A549 (cell line): ENCODE data around the gene ATF6B. TPM values are rescaled to one million over a fixed set of nuclear protein-coding genes. Genes with fewer than 3 reads are reported as not detected.
A peak's percentile ranks its signal among the peaks of the same experiment; 100 is the strongest.

Experiments used
- ATAC-seq, 2 experiments: fragments of 200-7000 bp in 1 of 2; fragments of >200 bp in 1 of 2; cut with Nextera tagmentation in 1 of 2; cut with Tn5 transposase in 1 of 2; 3 replicates each; pipeline versions ENCODE4 v1.8.0 to v1.9.1; 2018 to 2020; ENCODE audit warnings: mild to moderate bottlenecking in 1 of 2, moderate library complexity in 1 of 2
- CTCF ChIA-PET: fragments of 300-600 bp; sonication (Branson Sonifier 250); formaldehyde crosslinking; extraction: SDS; loops from one replicate; lab custom pipeline; 2021; ENCODE audit warnings: antibody characterized with exemption, inconsistent platforms; lab: Yijun Ruan, JAX
- POLR2A ChIA-PET: fragments of 350-600 bp; formaldehyde crosslinking; extraction: SDS; loops from one replicate; lab custom pipeline; 2021; ENCODE audit warnings: antibody characterized with exemption, inconsistent platforms; lab: Yijun Ruan, JAX
- DNase-seq, 2 experiments: peaks; one replicate each; pipeline versions ENCODE4 v3.0.0 to v3.0.0-alpha.2; 2011 to 2016; ENCODE audit warnings: low read depth in 1 of 2, low spot score in 1 of 2
- FAIRE-seq: peaks from 2 replicates; lab custom pipeline; 2011; peaks lifted over from hg19 to GRCh38; lab: Jason Lieb, UNC
- H3K27ac ChIP-seq, 2 experiments: fragments of >200 bp; sonication (Bioruptor Twin); formaldehyde crosslinking; 3 replicates each; pipeline ENCODE4 v1.5.1; 2016 to 2017
- H3K4me1 ChIP-seq: fragments of >200 bp; sonication (Bioruptor Twin); formaldehyde crosslinking; 3 replicates; pipeline ENCODE4 v1.6.1; 2016
- H3K4me2 ChIP-seq: fragments of >200 bp; sonication (Bioruptor Twin); formaldehyde crosslinking; 3 replicates; pipeline ENCODE4 v1.6.1; 2016
- H3K4me3 ChIP-seq: fragments of >200 bp; sonication (Bioruptor Twin); formaldehyde crosslinking; 3 replicates; pipeline ENCODE4 v1.5.1; 2016
- H3K9me3 ChIP-seq: fragments of >200 bp; sonication (Bioruptor Twin); formaldehyde crosslinking; 3 replicates; pipeline ENCODE4 v1.6.1; 2016
- CBX2 ChIP-seq: fragments of 200-600 bp; sonication (generic); IDR thresholded peaks from 2 replicates; pipeline ENCODE4 v1.6.1; 2016; ENCODE audit warnings: low read depth, mild to moderate bottlenecking, borderline replicate concordance
- CHD2 ChIP-seq: fragments of 150-350 bp; IDR thresholded peaks from 2 replicates; pipeline ENCODE4 v1.6.1; 2014; ENCODE audit warnings: low read length; ENCODE audit not compliant: partially characterized antibody
- EHF ChIP-seq: fragments of 250-450 bp; sonication (Bioruptor Pico); IDR thresholded peaks from 2 replicates; pipeline ENCODE4 v1.5.0; 2020; ENCODE audit warnings: mild to moderate bottlenecking
- EP300 ChIP-seq, 2 experiments: fragments of >200 bp; sonication (Bioruptor Twin); formaldehyde crosslinking; IDR thresholded peaks; 2 replicates in 1 of 2; 3 replicates in 1 of 2; pipeline ENCODE4 v1.6.1; 2016 to 2017
- ESRRA ChIP-seq: fragments of 150-350 bp; IDR thresholded peaks from 2 replicates; pipeline ENCODE4 v1.6.1; 2014; ENCODE audit warnings: mild to moderate bottlenecking, low read length, borderline replicate concordance
- FOXS1 ChIP-seq: fragments of 250-450 bp; sonication (Bioruptor Pico); IDR thresholded peaks from 2 replicates; pipeline ENCODE4 v1.5.0; 2020; ENCODE audit warnings: mild to moderate bottlenecking, moderate library complexity
- GATA3 ChIP-seq: IDR thresholded peaks from 2 replicates; pipeline ENCODE4 v1.6.1; 2012; ENCODE audit warnings: borderline replicate concordance
- HOXA7 ChIP-seq: fragments of 250-450 bp; sonication (Bioruptor Pico); IDR thresholded peaks from 2 replicates; pipeline ENCODE4 v1.5.0; 2020; ENCODE audit warnings: mild to moderate bottlenecking, moderate library complexity
- KDM1A ChIP-seq: fragments of 200-600 bp; sonication (generic); IDR thresholded peaks from 2 replicates; pipeline ENCODE4 v1.6.1; 2016; ENCODE audit warnings: low read depth, mild to moderate bottlenecking
- MAFK ChIP-seq: fragments of 450-650 bp; IDR thresholded peaks from 2 replicates; pipeline ENCODE4 v1.6.1; 2014; ENCODE audit not compliant: partially characterized antibody
- MAX ChIP-seq: IDR thresholded peaks from 2 replicates; pipeline ENCODE4 v1.6.1; 2012
- MYC ChIP-seq: IDR thresholded peaks from 2 replicates; pipeline ENCODE4 v1.6.1; 2012; ENCODE audit warnings: mild to moderate bottlenecking, inconsistent platforms, low read length, improper control_type of control experiment, borderline replicate concordance
- NFE2L2 ChIP-seq: fragments of 150-350 bp; conservative IDR thresholded peaks from 2 replicates; pipeline ENCODE4 v1.6.1; 2014; ENCODE audit warnings: low read length
- POLR2A ChIP-seq: IDR thresholded peaks from 2 replicates; pipeline ENCODE4 v1.6.1; 2012; ENCODE audit warnings: mild to moderate bottlenecking, low read length
- SMC3 ChIP-seq: fragments of >200 bp; sonication (Bioruptor Twin); formaldehyde crosslinking; IDR thresholded peaks from 3 replicates; pipeline ENCODE4 v1.6.1; 2018; ENCODE audit warnings: inconsistent platforms
- SREBF2 ChIP-seq: fragments of 450-650 bp; IDR thresholded peaks from 2 replicates; pipeline ENCODE4 v1.6.1; 2014; ENCODE audit warnings: mild to moderate bottlenecking, moderate library complexity
- TFCP2L1 ChIP-seq: fragments of 250-450 bp; sonication (Bioruptor Pico); IDR thresholded peaks from 2 replicates; pipeline ENCODE4 v1.5.0; 2021; ENCODE audit warnings: mild to moderate bottlenecking
- TP53 ChIP-seq: fragments of 250-450 bp; sonication (Bioruptor Pico); IDR thresholded peaks from 2 replicates; pipeline ENCODE4 v1.5.0; 2021; ENCODE audit warnings: mild to moderate bottlenecking, moderate library complexity
- ZC3H11A ChIP-seq: fragments of 450-650 bp; IDR thresholded peaks from 2 replicates; pipeline ENCODE4 v1.6.1; 2014; ENCODE audit warnings: antibody characterized with exemption, mild to moderate bottlenecking
- ZFP36 ChIP-seq: fragments of 450-650 bp; IDR thresholded peaks from 2 replicates; pipeline ENCODE4 v1.6.1; 2014; ENCODE audit warnings: borderline replicate concordance; ENCODE audit not compliant: partially characterized antibody
- ZNF302 ChIP-seq: fragments of 250-450 bp; sonication (Bioruptor Pico); IDR thresholded peaks from 2 replicates; pipeline ENCODE4 v1.9.0; 2021; ENCODE audit warnings: inconsistent platforms, mild to moderate bottlenecking, moderate library complexity
- WGBS: methylation state at CpG from one replicate; pipeline ENCODE4 v1.1.6; 2017; ENCODE audit errors: missing lambda C conversion rate; 5-methylcytosine and 5-hydroxymethylcytosine counted together
- polyA plus RNA-seq, 4 experiments: library from polyadenylated mRNA; depleted of rRNA in 3 of 4; stranded (reverse); fragments of >200 nt; fragmentation: RNase III in 1 of 4; extraction: RNeasy Plus Mini Kit Qiagen cat#74134 plus additional on column Dnase treatment in 1 of 4; gene quantifications; 2 replicates in 3 of 4; 3 replicates in 1 of 4; pipeline ENCODE4 v1.2.3, GENCODE V29; 2011 to 2017
- TF ChIP-seq, protein P1 (sequence below): fragments of 200-600 bp; sonication (generic); IDR thresholded peaks from 2 replicates; pipeline ENCODE4 v1.6.1; 2016; ENCODE audit warnings: antibody characterized with exemption, mild to moderate bottlenecking, moderate library complexity
- TF ChIP-seq, protein P2 (sequence below): fragments of >200 bp; sonication (Bioruptor Twin); formaldehyde crosslinking; IDR thresholded peaks from 3 replicates; pipeline ENCODE4 v1.6.1; 2016
- TF ChIP-seq, protein P3 (sequence below): fragments of 150-350 bp; IDR thresholded peaks from 2 replicates; pipeline ENCODE4 v1.6.1; 2014; ENCODE audit warnings: low read depth, mild to moderate bottlenecking, low read length
- TF ChIP-seq, protein P4 (sequence below): fragments of 450-650 bp; IDR thresholded peaks from 2 replicates; pipeline ENCODE4 v1.6.1; 2014; ENCODE audit warnings: antibody characterized with exemption

Gene ATF6B
- polyA plus RNA-seq, 2 of the 4 experiments (the other 2 are of a cell fraction) = 19.3 to 29.0 TPM

DNA sequence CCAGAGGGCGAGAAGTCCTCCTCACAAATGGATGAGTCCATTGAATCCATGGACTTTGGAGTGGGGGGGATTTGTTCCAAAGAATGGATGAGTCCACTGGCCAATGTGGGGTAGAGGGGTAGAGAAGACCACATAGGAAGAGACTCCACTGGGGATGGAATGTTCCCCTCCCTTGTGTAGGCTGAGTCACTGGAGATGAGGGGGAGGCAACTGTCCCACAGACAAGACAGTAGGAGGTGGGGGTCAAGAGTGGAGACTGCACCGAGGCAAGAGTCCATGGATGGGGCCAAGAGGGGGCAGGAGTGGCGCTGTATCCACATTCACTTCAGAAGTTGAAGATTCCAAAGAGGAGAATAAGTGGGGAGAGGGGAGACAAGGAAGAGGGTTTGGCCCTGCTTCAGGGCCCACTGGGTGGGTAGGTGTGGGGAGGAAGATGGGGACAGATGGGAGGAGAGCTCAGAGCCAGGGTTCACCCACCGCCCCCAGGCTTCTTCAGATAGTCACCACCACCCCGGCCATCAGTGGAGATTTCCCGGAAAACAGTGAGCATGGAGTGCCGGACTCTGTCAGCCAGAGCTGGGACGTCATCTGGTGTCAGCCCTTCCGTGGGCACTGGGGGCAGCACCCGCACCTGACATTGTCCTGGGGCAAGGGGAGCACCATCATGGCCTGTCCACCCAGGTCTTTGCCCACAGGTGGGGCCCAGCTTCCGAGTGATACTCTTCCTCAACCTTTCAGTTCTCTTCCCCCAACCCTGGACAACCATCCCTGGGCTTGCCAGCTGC lies 41.0 kb upstream of the ATF6B start:
- Histone ChIP-seq H3K9me3 (no peaks in the 10 kb centered on the region), H3K4me1 (no peaks in the 10 kb centered on the region), H3K4me2 (no peak overlapping the region), H3K27ac (no peak overlapping the region), H3K4me3 (no peak overlapping the region)
- DNase-seq (no peak), ATAC-seq (peak; percentile 43 to 46; a peak in 1 of 6 replicates), FAIRE-seq (no peak)
- 88% methylated on average over 11 of the region's 11 CpGs for WGBS
- ChIA-PET CTCF (interaction anchor here (1.3 kb wide), 1 partner anchor 50 kb away, joined by 4 read pairs; no protein-coding TSS in a partner anchor), POLR2A (no interaction called here)
- TF ChIP-seq, protein P1, sequence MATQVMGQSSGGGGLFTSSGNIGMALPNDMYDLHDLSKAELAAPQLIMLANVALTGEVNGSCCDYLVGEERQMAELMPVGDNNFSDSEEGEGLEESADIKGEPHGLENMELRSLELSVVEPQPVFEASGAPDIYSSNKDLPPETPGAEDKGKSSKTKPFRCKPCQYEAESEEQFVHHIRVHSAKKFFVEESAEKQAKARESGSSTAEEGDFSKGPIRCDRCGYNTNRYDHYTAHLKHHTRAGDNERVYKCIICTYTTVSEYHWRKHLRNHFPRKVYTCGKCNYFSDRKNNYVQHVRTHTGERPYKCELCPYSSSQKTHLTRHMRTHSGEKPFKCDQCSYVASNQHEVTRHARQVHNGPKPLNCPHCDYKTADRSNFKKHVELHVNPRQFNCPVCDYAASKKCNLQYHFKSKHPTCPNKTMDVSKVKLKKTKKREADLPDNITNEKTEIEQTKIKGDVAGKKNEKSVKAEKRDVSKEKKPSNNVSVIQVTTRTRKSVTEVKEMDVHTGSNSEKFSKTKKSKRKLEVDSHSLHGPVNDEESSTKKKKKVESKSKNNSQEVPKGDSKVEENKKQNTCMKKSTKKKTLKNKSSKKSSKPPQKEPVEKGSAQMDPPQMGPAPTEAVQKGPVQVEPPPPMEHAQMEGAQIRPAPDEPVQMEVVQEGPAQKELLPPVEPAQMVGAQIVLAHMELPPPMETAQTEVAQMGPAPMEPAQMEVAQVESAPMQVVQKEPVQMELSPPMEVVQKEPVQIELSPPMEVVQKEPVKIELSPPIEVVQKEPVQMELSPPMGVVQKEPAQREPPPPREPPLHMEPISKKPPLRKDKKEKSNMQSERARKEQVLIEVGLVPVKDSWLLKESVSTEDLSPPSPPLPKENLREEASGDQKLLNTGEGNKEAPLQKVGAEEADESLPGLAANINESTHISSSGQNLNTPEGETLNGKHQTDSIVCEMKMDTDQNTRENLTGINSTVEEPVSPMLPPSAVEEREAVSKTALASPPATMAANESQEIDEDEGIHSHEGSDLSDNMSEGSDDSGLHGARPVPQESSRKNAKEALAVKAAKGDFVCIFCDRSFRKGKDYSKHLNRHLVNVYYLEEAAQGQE = no peak
- TF ChIP-seq FOXS1 = no peak
- no peak for TF ChIP-seq EHF (CRISPR knock-in tag)
- TF ChIP-seq, protein P2, sequence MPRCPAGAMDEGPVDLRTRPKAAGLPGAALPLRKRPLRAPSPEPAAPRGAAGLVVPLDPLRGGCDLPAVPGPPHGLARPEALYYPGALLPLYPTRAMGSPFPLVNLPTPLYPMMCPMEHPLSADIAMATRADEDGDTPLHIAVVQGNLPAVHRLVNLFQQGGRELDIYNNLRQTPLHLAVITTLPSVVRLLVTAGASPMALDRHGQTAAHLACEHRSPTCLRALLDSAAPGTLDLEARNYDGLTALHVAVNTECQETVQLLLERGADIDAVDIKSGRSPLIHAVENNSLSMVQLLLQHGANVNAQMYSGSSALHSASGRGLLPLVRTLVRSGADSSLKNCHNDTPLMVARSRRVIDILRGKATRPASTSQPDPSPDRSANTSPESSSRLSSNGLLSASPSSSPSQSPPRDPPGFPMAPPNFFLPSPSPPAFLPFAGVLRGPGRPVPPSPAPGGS = no peak
- no peak for TF ChIP-seq CHD2
- no peak for TF ChIP-seq TP53 (CRISPR knock-in tag)
- TF ChIP-seq, protein P3, sequence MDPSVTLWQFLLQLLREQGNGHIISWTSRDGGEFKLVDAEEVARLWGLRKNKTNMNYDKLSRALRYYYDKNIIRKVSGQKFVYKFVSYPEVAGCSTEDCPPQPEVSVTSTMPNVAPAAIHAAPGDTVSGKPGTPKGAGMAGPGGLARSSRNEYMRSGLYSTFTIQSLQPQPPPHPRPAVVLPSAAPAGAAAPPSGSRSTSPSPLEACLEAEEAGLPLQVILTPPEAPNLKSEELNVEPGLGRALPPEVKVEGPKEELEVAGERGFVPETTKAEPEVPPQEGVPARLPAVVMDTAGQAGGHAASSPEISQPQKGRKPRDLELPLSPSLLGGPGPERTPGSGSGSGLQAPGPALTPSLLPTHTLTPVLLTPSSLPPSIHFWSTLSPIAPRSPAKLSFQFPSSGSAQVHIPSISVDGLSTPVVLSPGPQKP = no peak
- TF ChIP-seq MAX = no peak
- no peak for TF ChIP-seq SMC3
- TF ChIP-seq POLR2A = no peak
- no peak for TF ChIP-seq SREBF2
- TF ChIP-seq TFCP2L1 (CRISPR knock-in tag) = no peak
- TF ChIP-seq ZNF302 (CRISPR knock-in tag) = no peak
- no peak for TF ChIP-seq ESRRA
- TF ChIP-seq EP300 (IDR thresholded peaks at IDR 0.05) = no peak
- no peak for TF ChIP-seq MYC
- TF ChIP-seq CBX2 = no peak

DNA sequence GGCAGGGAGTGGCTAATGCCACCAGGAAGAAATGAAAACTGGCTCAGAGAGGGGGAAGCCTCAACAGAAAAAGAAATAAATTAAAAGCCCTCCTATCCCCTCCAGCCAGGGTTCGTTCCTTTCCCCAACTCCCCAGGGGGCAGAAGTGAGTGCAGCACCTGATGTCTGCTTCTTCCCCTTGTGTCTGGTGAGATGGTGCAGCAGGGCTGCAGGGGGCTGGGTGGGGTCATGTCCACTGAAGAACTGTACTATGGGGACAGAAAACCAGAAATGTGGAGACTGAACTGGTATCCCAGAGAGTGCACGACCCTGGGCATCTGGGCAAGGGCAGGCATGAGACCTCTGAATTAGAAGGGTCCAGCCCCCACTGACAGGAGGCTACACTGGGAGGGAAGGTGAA lies 40.3 kb upstream of the ATF6B start:
- H3K4me2 ChIP-seq = no peak overlapping the region
- ATAC-seq = no peak
- no peak overlapping the region for H3K27ac ChIP-seq
- no peaks in the 10 kb centered on the region for H3K4me1 ChIP-seq
- 76% methylated on average over 2 of the region's 2 CpGs for WGBS
- ChIA-PET POLR2A (no interaction called here), CTCF (interaction anchor here (1.3 kb wide), 1 partner anchor 49 kb away, joined by 4 read pairs; no protein-coding TSS in a partner anchor)
- H3K9me3 ChIP-seq = no peaks in the 10 kb centered on the region
- FAIRE-seq = no peak
- no peak for DNase-seq
- H3K4me3 ChIP-seq = no peak overlapping the region
- TF ChIP-seq, protein P4, sequence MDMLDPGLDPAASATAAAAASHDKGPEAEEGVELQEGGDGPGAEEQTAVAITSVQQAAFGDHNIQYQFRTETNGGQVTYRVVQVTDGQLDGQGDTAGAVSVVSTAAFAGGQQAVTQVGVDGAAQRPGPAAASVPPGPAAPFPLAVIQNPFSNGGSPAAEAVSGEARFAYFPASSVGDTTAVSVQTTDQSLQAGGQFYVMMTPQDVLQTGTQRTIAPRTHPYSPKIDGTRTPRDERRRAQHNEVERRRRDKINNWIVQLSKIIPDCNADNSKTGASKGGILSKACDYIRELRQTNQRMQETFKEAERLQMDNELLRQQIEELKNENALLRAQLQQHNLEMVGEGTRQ = no peak
- TF ChIP-seq ZFP36 = no peak
- no peak for TF ChIP-seq GATA3
- TF ChIP-seq, protein P1 = no peak
- TF ChIP-seq NFE2L2 = no peak
- no peak for TF ChIP-seq MAFK
- TF ChIP-seq, protein P2 = no peak
- no peak for TF ChIP-seq ZC3H11A
- TF ChIP-seq HOXA7 (CRISPR knock-in tag) = no peak
- no peak for TF ChIP-seq TP53 (CRISPR knock-in tag)
- TF ChIP-seq KDM1A = no peak
- no peak for TF ChIP-seq FOXS1
